C4-2B (cell line): ENCODE data around the gene PFN1.

ENCODE experiments used
- CTCF ChIP-seq: fragments of 450-650 bp; conservative IDR thresholded peaks from 2 replicates; pipeline ENCODE4 v1.5.1; 2017; ENCODE audit warnings: mild to moderate bottlenecking
- ZFX ChIP-seq: fragments of 450-650 bp; IDR thresholded peaks from 2 replicates; pipeline ENCODE4 v1.6.1; 2017

DNA sequence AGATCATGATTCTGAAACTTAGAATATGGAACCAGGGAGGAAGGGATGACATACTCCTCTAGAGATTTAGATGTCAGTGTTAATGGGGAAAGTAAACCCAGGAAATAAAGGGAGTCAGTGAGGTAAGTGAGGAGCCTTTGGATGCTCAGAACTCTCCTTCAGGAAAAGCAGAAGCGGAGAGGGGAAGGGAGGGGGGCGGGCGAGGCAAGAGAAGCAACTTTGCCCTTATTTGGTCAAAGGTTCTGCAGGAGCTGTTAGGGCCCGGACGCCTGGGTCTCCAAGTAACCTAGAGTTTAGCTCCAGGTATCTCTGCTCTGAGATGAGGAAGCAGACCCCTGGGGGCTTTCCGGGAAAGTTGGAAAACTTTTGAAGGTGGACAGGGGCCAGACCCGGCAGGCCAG lies 1.3 kb downstream of the PFN1 start:
- TF ChIP-seq CTCF = no peak
- no peak for TF ChIP-seq ZFX
